GM19351 (cell line): ENCODE data around the gene LGR5.

Experiments used
- ATAC-seq: cut with Tn5 transposase; IDR thresholded peaks from one replicate; pipeline ENCODE4 v1.9.1; 2021; ENCODE audit warnings: mild to moderate bottlenecking, moderate library complexity; ENCODE audit not compliant: unreplicated experiment

The LGR5 gene

DNA sequence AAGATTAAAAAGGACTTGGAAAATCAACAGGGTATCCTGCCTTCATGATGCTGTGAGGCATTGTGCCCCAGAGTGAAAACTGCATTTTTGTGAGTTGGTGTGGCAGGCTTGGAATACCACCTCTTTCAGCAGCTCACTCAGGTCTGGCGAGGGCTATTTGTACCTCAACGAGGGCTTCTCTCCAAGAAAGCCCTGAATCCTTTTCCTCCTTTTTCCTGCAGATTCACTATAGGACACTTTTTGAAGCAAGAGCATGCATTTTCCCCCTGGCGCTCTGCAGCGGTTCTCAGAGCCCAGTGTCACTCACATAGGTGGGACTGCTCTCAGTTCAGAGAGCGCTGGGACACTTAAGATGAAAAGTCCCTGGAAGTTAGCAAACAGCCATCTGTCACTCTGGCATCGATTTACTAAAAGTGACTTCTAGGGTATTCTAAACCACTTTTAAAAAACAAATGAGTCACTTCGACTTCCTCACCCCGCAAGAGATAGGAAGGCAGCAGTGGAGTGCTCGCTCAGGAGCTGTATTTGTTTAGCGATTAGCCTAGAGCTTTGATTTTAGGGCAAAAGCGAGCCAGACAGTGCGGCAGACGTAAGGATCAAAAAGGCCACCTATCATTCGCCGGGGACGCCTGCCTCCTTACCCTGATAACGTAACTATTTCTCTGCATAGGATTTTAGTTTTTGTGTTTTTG lies 782 bp upstream of the LGR5 start:
- ATAC-seq: peak; percentile 6

- ATAC-seq: peak; percentile 1
Measured at GRCh38 chr12:71439362-71439612, 311 bp upstream of the LGR5 start.

GRCh38 chr12:71440345-71440762 lies 756 bp downstream of the LGR5 start:
- ATAC-seq: no peak

DNA sequence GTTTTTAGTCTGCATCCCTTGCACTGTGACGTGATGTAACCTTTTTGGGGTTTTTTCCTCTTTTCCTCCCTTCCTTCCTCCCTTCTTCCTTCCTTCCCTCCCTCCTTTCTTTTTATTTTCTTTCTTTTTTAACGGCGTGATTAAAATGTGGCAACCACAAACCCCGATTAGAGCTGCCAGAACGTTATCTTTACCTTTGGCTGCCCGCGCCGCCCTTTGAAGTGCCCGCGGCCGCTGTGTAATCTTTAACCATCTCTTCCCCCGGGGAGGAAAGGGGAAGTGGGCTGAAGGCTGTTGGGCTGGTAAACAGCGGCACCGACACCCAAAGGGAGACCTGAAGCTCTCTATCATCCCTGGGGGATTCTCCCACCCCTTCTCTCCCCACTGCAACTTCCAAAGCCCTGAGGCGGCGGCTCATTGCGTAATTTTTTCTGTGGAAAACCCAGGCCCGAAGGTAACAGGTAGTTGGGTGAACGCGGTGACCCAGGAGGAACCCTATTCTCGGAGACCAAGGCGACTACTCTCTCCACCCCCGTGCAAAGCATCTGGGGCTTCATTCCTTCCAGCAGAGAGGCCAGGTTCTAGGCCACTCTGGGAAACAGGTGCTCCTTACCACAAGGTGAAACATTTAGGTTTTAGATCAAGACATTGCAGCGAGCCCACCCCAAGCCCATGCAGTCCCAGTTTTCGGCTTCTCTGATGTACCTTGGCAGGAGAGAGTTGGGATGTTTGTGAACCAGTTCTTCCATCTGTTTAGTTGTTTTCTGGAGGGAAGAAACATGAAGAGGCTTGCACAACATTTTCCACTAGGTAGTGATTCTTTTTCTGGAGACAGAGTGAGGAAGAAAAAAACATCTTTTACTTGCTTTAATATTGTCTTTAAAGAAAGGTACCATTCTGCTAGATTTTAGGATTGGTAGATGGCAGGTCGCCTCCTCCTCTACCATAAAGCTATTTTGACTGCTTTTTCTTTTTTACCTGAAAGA lies 1.5 kb downstream of the LGR5 start:
- ATAC-seq: peak; percentile 41

- ATAC-seq: no peak
Measured at GRCh38 chr12:71441836-71442566, 2.4 kb downstream of the LGR5 start.

- ATAC-seq: no peak
Measured at GRCh38 chr12:71442567-71442931, 3.0 kb downstream of the LGR5 start.

GRCh38 chr12:71445071-71445470 lies 5.5 kb downstream of the LGR5 start:
- ATAC-seq: no peak

- no peak for ATAC-seq
Measured at GRCh38 chr12:71447691-71448132, 8.1 kb downstream of the LGR5 start.

- no peak for ATAC-seq
Measured at GRCh38 chr12:71448150-71448581, 8.6 kb downstream of the LGR5 start.

DNA sequence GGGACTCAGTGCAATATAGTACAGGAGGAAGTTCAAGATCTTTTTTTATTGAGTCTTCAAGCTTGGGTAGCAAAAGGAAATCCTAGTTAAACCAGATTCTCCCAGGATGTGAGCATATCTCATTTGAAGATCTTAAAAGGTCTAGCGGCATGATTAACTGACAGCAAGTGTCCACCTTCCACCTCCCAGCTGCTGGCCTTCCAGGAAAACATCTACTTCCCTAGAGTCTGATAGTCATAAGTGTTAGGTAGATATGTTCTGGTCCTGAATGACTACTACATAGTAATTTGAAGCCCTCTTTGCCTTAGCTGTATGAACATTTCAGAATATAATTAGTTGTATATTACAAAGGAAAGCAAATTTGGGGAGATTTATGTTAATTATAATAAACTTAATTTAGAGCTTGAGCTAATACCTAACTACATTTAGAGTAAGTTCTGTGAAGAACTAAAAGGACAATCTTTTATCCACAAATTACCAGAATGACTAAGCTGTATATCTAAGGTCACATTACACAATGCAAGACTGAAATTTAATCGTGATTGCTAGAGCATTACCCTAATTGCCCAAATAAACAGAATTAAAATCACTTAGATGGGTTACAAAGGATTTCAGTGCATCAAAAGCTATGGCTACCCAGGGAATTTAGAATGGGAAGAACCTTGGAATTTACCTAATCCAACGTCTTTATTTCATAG lies 9.9 kb downstream of the LGR5 start:
- ATAC-seq: no peak

DNA sequence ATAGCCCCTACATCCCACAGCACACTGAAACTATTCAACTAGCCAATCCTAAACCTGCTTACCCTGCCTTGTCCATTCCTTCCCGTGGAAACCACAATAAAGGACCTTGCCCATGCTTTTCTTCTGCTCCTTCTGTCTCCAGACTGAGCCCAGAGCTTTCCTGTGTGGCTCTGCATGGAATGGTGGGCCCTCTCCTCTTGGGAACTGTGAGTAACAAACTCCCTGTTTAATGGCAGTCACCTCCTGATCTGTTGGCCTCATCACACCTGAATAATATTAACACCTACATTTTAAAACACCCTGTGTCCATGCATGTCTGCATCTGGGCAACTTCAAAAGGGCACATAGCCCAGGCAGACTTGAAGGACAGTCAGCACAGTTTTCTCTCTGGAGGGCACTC lies 12.4 kb downstream of the LGR5 start:
- ATAC-seq: no peak

DNA sequence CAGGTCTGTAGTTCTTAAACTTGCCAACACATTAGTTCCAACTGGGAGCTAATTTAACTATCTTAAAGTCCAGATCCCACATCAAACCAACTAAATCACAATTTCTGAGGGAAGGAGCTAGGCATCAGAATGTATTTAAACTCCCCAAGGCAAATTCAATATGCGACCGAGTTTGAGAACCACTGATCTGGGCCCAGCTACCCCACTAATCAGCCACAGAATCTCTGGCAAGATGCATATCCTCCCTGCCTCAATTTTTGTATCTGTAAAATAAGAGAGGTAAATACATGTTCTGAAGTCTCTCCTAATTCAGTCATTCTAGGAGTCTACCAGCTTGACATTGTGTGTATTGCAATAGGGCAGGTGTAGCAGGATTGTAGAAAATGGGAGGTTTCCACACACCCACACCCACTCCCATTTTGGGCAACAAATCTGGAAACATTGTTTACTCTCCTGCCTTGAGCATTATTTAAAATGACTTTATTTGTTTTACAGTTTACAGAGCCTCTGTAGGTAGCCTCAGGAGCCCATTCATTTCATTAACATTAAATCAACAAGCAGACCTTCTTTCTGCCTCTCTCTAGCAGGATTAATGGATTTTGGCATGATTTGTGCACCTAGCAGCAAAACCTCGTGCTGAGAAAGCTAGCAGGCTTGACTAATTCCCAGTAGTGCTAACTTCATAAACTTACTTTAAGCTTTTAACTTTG lies 15.6 kb downstream of the LGR5 start:
- ATAC-seq: no peak

GRCh38 chr12:71456316-71456715 lies 16.7 kb downstream of the LGR5 start:
- no peak for ATAC-seq

- ATAC-seq: no peak
Measured at GRCh38 chr12:71456990-71457389, 17.4 kb downstream of the LGR5 start.

- ATAC-seq: no peak
Measured at GRCh38 chr12:71460318-71460717, 20.7 kb downstream of the LGR5 start.

DNA sequence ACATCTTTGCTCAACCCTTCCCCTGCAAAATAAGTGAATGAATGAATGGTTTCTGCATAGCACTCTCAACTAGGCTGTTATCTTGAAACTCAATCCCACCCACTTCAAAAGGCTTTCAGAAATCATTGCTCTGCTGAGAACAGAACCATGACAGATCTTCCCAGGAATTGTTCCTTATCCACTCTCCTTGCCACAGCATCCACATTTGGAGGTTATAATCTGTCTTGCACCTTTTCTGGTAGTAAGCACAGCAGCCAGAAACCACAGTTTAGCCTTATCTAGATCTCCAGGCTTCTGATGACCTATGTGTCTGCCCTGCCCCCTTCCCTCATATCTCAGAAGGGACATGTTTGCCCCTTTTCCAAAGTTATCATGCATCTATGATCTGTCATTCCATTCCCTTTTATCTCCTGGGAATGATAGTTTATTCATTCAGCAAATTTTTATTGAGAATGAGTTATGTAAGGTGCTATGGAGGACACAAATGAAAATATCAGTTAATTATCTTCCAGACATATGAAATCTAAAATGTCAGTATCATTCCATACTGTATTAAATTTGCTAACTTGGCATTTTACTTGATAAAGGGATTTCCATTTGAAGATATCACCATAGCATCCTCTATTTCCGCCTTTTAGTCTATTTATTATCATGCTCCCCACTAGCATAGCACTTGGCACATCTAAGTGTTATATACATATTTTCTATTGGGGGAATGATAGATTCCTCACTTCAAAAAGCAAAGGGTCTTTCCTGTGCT lies 21.4 kb downstream of the LGR5 start:
- no peak for ATAC-seq

GRCh38 chr12:71461787-71462328 lies 22.3 kb downstream of the LGR5 start:
- ATAC-seq: no peak

- ATAC-seq: no peak
Measured at GRCh38 chr12:71465796-71466195, 26.2 kb downstream of the LGR5 start.

DNA sequence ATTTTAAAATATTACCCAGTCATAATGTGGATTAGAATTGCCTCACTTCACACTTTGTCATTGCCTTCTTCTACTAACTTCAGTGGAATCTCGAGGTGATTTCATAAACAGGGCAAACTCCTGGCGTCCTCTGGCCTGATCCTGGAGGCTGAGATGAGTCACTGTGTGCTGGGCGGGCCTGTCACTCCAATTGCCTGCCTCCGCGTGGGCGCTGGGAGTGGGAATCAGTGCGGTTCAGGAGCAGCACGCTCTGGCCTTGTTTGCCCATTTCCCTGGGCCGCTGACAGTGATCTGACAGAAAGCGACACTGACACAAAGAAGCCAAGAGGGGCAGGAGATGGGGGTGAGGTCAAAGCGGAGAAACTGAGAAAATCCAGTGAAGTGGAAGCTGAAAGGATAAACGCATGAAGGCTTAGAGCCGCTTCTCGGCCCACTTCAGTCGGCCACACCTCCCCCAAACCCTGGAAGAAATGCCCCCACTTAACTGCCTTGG lies 29.7 kb downstream of the LGR5 start:
- no peak for ATAC-seq
